ENCODE data around the gene GTF3C6. TPM values are rescaled to one million over a fixed set of nuclear protein-coding genes. Genes with fewer than 3 reads are reported as not detected.
A peak's percentile ranks its signal among the peaks of the same experiment; 100 is the strongest.
"Not testable (repeated sequence)": the region's sequence is repeated elsewhere in the genome, so short reads cannot be mapped to it uniquely, and the experiment has no call there.

GTF3C6 gene
- total RNA-seq, 4 donors from 2014 or later, result 15.7 to 31.4 (median 25.8) TPM

- DNase-seq, result no peak
- peaks cover 0 to 89% (median 0%) of the 10 kb centered on the region in 3 donors for H3K36me3 ChIP-seq
- H3K9me3 ChIP-seq, result no peaks in the 10 kb centered on the region
- TF ChIP-seq CTCF (IDR thresholded peaks at IDR 0.05) (no peak), POLR2A (IDR thresholded peaks at IDR 0.05) (no peak)
- no peak overlapping the region for H3K4me3 ChIP-seq
- H3K4me1 ChIP-seq, result no peaks in the 10 kb centered on the region
- no peaks in the 10 kb centered on the region for H3K27me3 ChIP-seq
- H3K27ac ChIP-seq, result no peak overlapping the region
Measured at GRCh38 chr6:111002350-111002749, 43.8 kb downstream of the GTF3C6 start.

GRCh38 chr6:111011360-111012142 is 53.0 kb downstream of the GTF3C6 start:
- Histone ChIP-seq H3K27me3 (no peaks in the 10 kb centered on the region), H3K4me1 (no peaks in the 10 kb centered on the region), H3K27ac (no peak overlapping the region), H3K4me3 (no peak overlapping the region), H3K36me3 (peaks cover 0 to 61% (median 0%) of the 10 kb centered on the region in 3 donors), H3K9me3 (no peaks in the 10 kb centered on the region)
- no peak for DNase-seq
- TF ChIP-seq POLR2A (IDR thresholded peaks at IDR 0.05) (no peak), CTCF (IDR thresholded peaks at IDR 0.05) (peak in 4 of 6 experiments; percentile 52 to 71 (median 59))

GRCh38 chr6:111012143-111012452 is 53.6 kb downstream of the GTF3C6 start:
- no peak overlapping the region for H3K4me3 ChIP-seq
- H3K4me1 ChIP-seq, result no peaks in the 10 kb centered on the region
- peaks cover 0 to 58% (median 0%) of the 10 kb centered on the region in 3 donors for H3K36me3 ChIP-seq
- no peak overlapping the region for H3K27ac ChIP-seq
- no peak for DNase-seq
- no peaks in the 10 kb centered on the region for H3K9me3 ChIP-seq
- H3K27me3 ChIP-seq, result no peaks in the 10 kb centered on the region
- no peak for TF ChIP-seq POLR2A (IDR thresholded peaks at IDR 0.05)
- TF ChIP-seq CTCF (IDR thresholded peaks at IDR 0.05), result no peak

- not testable (repeated sequence) for H3K9me3 ChIP-seq, H3K27me3 ChIP-seq, H3K4me1 ChIP-seq, H3K27ac ChIP-seq, H3K4me3 ChIP-seq, DNase-seq
- H3K36me3 ChIP-seq, result peaks cover 0 to 57% (median 0%) of the 10 kb centered on the region in 3 donors
Measured at GRCh38 chr6:111012520-111012919, 54.0 kb downstream of the GTF3C6 start.

- Histone ChIP-seq H3K36me3 (peaks cover 0 to 52% (median 0%) of the 10 kb centered on the region in 3 donors), H3K9me3 (no peaks in the 10 kb centered on the region), H3K4me1 (no peaks in the 10 kb centered on the region), H3K4me3 (no peak overlapping the region), H3K27me3 (no peaks in the 10 kb centered on the region), H3K27ac (no peak overlapping the region)
- TF ChIP-seq POLR2A (IDR thresholded peaks at IDR 0.05) (no peak), CTCF (IDR thresholded peaks at IDR 0.05) (no peak)
- DNase-seq, result no peak
Measured at GRCh38 chr6:111013144-111013915, 54.8 kb downstream of the GTF3C6 start.
